K562 (cell line): ENCODE measurements around the gene SOBP. TPM values are rescaled to one million over a fixed set of nuclear protein-coding genes. Genes with fewer than 3 reads are reported as not detected.
A peak's percentile ranks its signal among the peaks of the same experiment; 100 is the strongest.

ENCODE experiments used
- FOXM1 ChIP-seq, 2 experiments: fragments of 450-650 bp in 1 of 2; sonication (generic) in 1 of 2; formaldehyde crosslinking in 1 of 2; IDR thresholded peaks; 2 replicates each; pipeline versions ENCODE4 v1.6.1 to v1.9.0; 2017 to 2022; ENCODE audit warnings: low read depth in 2 of 2, mild to moderate bottlenecking in 2 of 2, missing genetic modification reagents in 1 of 2, moderate library complexity in 1 of 2
- GATA2 ChIP-seq: sonication (generic); formaldehyde crosslinking; IDR thresholded peaks from 2 replicates; pipeline ENCODE4 v1.4.0; 2020; ENCODE audit warnings: mild to moderate bottlenecking, missing genetic modification reagents
- MAZ ChIP-seq, 2 experiments: fragments of 450-650 bp in 1 of 2; sonication (generic) in 1 of 2; formaldehyde crosslinking; IDR thresholded peaks in 1 of 2; conservative IDR thresholded peaks in 1 of 2; 2 replicates each; pipeline versions ENCODE4 v1.4.0 to v1.5.0; 2020; ENCODE audit warnings: mild to moderate bottlenecking in 1 of 2, missing genetic modification reagents in 1 of 2
- NCOA2 ChIP-seq, 2 experiments: fragments of 450-650 bp; IDR thresholded peaks; 2 replicates each; pipeline ENCODE4 v1.6.1; 2018; ENCODE audit warnings: mild to moderate bottlenecking in 2 of 2, moderate library complexity in 1 of 2; ENCODE audit not compliant: partially characterized antibody in 2 of 2
- RBM34 ChIP-seq: fragments of 200-400 bp; formaldehyde crosslinking; IDR thresholded peaks from 2 replicates; pipeline ENCODE4 v1.6.1; 2018; ENCODE audit warnings: low read length, borderline replicate concordance; ENCODE audit not compliant: insufficient read depth
- ZBTB7A ChIP-seq: IDR thresholded peaks from 2 replicates; pipeline ENCODE4 v1.6.1; 2011; ENCODE audit warnings: low read depth, mild to moderate bottlenecking, low read length, moderate library complexity, borderline replicate concordance; ENCODE audit not compliant: control insufficient read depth
- ZNF717 ChIP-seq: fragments of 250-450 bp; sonication (Bioruptor Pico); IDR thresholded peaks from 2 replicates; pipeline ENCODE4 v1.5.0; 2021
- ZNF785 ChIP-seq: fragments of 250-450 bp; sonication (Bioruptor Pico); IDR thresholded peaks from 2 replicates; pipeline ENCODE4 v1.4.0; 2020; ENCODE audit warnings: mild to moderate bottlenecking
- polyA plus RNA-seq, 8 experiments: library from polyadenylated mRNA; depleted of rRNA in 4 of 8; stranded (reverse) in 5 of 8; unstranded in 3 of 8; fragments of >200 nt; fragmentation: Nextera tagmentation in 2 of 8; fragmentation: Illumina TruSeq in 1 of 8; extraction: Ambion mirVana in 2 of 8; extraction: Trizol in 1 of 8; gene quantifications; 2 replicates each; pipeline versions ENCODE4 v1.2.1 to v1.2.3, GENCODE V29; 2011 to 2014; ENCODE audit warnings: inconsistent platforms in 1 of 8, missing spikeins in 1 of 8
- total RNA-seq, 7 experiments: library from RNA; depleted of rRNA in 6 of 7; stranded (reverse); fragments of >200 nt in 6 of 7; fragmentation: Illumina TruSeq in 2 of 7; extraction: Trizol in 2 of 7; gene quantifications; 2 replicates each; pipeline versions ENCODE4 v1.2.1 to v1.2.3, GENCODE V29; 2011 to 2021; ENCODE audit warnings: low replicate concordance in 1 of 7
- TF ChIP-seq, protein P1 (sequence below): fragments of 450-650 bp; formaldehyde crosslinking; IDR thresholded peaks from 2 replicates; pipeline ENCODE4 v1.4.0; 2020; ENCODE audit warnings: mild to moderate bottlenecking, mixed read lengths
- TF ChIP-seq, protein P2 (sequence below): fragments of 450-650 bp; IDR thresholded peaks from 2 replicates; pipeline ENCODE4 v1.6.1; 2016; ENCODE audit warnings: mild to moderate bottlenecking, moderate library complexity
- TF ChIP-seq, protein P3 (sequence below): fragments of 450-650 bp; formaldehyde crosslinking; IDR thresholded peaks from 2 replicates; pipeline ENCODE4 v1.4.0; 2020; ENCODE audit warnings: mild to moderate bottlenecking, moderate library complexity

The SOBP gene
- total and polyA plus RNA-seq, 9 of the 15 experiments (the other 6 are each of a cell fraction or from before 2014, with no cell fraction given), result 0.16 TPM; not detected in 8

DNA sequence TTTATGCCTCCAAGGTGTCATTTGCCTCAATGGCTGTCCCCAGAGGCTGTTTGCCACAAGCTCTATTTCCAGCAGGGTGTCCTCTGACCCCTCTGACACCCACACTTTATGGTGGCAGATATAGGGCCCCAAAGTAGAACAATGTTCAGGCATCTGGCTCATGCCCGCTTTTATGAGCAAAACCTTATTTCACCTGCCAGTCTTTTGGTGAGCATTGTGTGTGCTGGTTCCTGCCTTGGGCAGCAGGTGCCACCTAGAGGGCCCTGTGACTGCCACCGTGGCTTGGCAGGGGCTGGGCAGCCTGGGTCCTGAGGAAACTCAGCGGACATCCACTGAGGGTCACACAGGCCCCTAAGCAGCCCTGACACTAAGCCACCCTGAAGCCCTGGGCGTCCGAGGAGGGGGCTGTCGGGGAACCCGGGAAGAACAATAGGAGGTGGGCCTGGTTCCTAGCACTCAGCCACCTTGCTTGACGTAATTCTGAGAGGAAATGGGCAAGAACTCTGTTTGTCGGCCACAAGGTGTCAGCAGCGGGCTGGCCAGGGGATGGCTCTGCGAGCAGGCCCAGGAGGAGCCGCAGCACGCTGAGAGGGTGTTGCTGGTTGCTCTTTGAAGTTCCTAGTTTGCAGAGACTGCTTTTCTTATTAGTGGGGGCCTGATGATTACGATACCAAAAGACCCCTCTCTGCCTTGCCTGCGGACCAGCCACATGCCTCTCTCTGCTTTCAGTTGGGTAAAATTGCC lies 185.2 kb downstream of the SOBP start (continued):
- TF ChIP-seq ZNF785 (CRISPR knock-in tag) (no peak), ZBTB7A (no peak; the same call in 1 of the 2 replicates), GATA2 (CRISPR knock-in tag) (no peak), FOXM1 (IDR thresholded peaks at IDR 0.05; ENCODE audit: low read depth) (no peak), FOXM1 (CRISPR knock-in tag; IDR thresholded peaks at IDR 0.05; ENCODE audit: low read depth) (no peak), NCOA2 (IDR thresholded peaks at IDR 0.05; ENCODE audit: partially characterized antibody in 2 of 2) (no peak), ZNF717 (no peak), RBM34 (no peak), MAZ (CRISPR knock-in tag; conservative IDR thresholded peaks at IDR 0.05 in 1 of 2, IDR thresholded peaks at IDR 0.05 in 1 of 2) (peak in 1 of 2 experiments; percentile 37; a peak in 2 of 4 replicates)
- TF ChIP-seq, protein P1, sequence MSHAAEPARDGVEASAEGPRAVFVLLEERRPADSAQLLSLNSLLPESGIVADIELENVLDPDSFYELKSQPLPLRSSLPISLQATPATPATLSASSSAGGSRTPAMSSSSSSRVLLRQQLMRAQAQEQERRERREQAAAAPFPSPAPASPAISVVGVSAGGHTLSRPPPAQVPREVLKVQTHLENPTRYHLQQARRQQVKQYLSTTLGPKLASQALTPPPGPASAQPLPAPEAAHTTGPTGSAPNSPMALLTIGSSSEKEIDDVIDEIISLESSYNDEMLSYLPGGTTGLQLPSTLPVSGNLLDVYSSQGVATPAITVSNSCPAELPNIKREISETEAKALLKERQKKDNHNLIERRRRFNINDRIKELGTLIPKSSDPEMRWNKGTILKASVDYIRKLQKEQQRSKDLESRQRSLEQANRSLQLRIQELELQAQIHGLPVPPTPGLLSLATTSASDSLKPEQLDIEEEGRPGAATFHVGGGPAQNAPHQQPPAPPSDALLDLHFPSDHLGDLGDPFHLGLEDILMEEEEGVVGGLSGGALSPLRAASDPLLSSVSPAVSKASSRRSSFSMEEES (CRISPR knock-in tag), result no peak
- TF ChIP-seq, protein P2, sequence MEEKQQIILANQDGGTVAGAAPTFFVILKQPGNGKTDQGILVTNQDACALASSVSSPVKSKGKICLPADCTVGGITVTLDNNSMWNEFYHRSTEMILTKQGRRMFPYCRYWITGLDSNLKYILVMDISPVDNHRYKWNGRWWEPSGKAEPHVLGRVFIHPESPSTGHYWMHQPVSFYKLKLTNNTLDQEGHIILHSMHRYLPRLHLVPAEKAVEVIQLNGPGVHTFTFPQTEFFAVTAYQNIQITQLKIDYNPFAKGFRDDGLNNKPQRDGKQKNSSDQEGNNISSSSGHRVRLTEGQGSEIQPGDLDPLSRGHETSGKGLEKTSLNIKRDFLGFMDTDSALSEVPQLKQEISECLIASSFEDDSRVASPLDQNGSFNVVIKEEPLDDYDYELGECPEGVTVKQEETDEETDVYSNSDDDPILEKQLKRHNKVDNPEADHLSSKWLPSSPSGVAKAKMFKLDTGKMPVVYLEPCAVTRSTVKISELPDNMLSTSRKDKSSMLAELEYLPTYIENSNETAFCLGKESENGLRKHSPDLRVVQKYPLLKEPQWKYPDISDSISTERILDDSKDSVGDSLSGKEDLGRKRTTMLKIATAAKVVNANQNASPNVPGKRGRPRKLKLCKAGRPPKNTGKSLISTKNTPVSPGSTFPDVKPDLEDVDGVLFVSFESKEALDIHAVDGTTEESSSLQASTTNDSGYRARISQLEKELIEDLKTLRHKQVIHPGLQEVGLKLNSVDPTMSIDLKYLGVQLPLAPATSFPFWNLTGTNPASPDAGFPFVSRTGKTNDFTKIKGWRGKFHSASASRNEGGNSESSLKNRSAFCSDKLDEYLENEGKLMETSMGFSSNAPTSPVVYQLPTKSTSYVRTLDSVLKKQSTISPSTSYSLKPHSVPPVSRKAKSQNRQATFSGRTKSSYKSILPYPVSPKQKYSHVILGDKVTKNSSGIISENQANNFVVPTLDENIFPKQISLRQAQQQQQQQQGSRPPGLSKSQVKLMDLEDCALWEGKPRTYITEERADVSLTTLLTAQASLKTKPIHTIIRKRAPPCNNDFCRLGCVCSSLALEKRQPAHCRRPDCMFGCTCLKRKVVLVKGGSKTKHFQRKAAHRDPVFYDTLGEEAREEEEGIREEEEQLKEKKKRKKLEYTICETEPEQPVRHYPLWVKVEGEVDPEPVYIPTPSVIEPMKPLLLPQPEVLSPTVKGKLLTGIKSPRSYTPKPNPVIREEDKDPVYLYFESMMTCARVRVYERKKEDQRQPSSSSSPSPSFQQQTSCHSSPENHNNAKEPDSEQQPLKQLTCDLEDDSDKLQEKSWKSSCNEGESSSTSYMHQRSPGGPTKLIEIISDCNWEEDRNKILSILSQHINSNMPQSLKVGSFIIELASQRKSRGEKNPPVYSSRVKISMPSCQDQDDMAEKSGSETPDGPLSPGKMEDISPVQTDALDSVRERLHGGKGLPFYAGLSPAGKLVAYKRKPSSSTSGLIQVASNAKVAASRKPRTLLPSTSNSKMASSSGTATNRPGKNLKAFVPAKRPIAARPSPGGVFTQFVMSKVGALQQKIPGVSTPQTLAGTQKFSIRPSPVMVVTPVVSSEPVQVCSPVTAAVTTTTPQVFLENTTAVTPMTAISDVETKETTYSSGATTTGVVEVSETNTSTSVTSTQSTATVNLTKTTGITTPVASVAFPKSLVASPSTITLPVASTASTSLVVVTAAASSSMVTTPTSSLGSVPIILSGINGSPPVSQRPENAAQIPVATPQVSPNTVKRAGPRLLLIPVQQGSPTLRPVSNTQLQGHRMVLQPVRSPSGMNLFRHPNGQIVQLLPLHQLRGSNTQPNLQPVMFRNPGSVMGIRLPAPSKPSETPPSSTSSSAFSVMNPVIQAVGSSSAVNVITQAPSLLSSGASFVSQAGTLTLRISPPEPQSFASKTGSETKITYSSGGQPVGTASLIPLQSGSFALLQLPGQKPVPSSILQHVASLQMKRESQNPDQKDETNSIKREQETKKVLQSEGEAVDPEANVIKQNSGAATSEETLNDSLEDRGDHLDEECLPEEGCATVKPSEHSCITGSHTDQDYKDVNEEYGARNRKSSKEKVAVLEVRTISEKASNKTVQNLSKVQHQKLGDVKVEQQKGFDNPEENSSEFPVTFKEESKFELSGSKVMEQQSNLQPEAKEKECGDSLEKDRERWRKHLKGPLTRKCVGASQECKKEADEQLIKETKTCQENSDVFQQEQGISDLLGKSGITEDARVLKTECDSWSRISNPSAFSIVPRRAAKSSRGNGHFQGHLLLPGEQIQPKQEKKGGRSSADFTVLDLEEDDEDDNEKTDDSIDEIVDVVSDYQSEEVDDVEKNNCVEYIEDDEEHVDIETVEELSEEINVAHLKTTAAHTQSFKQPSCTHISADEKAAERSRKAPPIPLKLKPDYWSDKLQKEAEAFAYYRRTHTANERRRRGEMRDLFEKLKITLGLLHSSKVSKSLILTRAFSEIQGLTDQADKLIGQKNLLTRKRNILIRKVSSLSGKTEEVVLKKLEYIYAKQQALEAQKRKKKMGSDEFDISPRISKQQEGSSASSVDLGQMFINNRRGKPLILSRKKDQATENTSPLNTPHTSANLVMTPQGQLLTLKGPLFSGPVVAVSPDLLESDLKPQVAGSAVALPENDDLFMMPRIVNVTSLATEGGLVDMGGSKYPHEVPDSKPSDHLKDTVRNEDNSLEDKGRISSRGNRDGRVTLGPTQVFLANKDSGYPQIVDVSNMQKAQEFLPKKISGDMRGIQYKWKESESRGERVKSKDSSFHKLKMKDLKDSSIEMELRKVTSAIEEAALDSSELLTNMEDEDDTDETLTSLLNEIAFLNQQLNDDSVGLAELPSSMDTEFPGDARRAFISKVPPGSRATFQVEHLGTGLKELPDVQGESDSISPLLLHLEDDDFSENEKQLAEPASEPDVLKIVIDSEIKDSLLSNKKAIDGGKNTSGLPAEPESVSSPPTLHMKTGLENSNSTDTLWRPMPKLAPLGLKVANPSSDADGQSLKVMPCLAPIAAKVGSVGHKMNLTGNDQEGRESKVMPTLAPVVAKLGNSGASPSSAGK, result 0 out of 2 replicates have a peak, but pooled peaks have one; percentile 16
- TF ChIP-seq, protein P3, sequence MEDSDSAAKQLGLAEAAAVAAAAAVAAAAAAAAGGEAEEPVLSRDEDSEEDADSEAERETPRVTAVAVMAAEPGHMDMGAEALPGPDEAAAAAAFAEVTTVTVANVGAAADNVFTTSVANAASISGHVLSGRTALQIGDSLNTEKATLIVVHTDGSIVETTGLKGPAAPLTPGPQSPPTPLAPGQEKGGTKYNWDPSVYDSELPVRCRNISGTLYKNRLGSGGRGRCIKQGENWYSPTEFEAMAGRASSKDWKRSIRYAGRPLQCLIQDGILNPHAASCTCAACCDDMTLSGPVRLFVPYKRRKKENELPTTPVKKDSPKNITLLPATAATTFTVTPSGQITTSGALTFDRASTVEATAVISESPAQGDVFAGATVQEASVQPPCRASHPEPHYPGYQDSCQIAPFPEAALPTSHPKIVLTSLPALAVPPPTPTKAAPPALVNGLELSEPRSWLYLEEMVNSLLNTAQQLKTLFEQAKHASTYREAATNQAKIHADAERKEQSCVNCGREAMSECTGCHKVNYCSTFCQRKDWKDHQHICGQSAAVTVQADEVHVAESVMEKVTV (CRISPR knock-in tag), result peak; percentile 63
